ENCODE measurements around the gene PAQR4. TPM values are rescaled to one million over a fixed set of nuclear protein-coding genes. Genes with fewer than 3 reads are reported as not detected.
A peak's percentile ranks its signal among the peaks of the same experiment; 100 is the strongest.

PAQR4 gene
- total and polyA plus RNA-seq, 10 of the 15 experiments (the other 5 are each of a cell fraction or from before 2014, with no cell fraction given): 0.39 to 31.8 (median 13.5) TPM

DNA sequence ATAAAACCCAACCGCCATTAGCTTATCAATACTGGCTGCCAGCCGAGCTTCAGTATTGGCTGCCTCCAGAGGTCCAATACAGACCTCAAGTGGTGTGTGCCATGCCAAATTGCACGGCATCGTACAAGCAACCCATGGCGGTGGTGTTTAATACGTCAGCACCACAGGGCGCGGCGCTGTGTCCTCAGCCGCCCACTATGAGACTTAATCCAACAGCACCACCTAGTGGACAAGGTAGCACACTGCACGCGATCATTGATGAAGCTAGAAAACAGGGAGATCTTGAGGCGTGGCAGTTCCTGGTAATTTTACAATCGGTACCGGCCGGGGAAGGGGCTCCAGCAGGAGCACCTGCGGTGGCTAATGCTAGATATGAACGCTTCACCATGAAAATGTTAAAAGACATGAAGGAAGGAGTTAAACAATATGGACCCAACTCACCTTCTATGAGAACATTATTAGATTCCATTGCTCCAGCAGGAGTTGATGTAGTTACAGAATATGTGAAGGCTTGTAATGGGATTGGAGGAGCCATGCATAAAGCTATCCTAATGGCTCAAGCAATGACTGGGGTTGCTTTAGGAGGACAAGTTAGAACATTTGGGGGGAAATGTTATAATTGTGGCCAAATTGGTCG lies 42.0 kb upstream of the PAQR4 start (continued):
- TF ChIP-seq POLR2AphosphoS5 (IDR thresholded peaks at IDR 0.05; ENCODE audit: low read length): no peak
- TF ChIP-seq RB1 (IDR thresholded peaks at IDR 0.05; ENCODE audit: borderline replicate concordance): peak; percentile 77; the same call in 1 of the 2 replicates
- TF ChIP-seq YY1 (IDR thresholded peaks at IDR 0.05; ENCODE audit: low read depth, low read length): peak; percentile 64; the same call in 1 of the 2 replicates
- TF ChIP-seq, protein P1, sequence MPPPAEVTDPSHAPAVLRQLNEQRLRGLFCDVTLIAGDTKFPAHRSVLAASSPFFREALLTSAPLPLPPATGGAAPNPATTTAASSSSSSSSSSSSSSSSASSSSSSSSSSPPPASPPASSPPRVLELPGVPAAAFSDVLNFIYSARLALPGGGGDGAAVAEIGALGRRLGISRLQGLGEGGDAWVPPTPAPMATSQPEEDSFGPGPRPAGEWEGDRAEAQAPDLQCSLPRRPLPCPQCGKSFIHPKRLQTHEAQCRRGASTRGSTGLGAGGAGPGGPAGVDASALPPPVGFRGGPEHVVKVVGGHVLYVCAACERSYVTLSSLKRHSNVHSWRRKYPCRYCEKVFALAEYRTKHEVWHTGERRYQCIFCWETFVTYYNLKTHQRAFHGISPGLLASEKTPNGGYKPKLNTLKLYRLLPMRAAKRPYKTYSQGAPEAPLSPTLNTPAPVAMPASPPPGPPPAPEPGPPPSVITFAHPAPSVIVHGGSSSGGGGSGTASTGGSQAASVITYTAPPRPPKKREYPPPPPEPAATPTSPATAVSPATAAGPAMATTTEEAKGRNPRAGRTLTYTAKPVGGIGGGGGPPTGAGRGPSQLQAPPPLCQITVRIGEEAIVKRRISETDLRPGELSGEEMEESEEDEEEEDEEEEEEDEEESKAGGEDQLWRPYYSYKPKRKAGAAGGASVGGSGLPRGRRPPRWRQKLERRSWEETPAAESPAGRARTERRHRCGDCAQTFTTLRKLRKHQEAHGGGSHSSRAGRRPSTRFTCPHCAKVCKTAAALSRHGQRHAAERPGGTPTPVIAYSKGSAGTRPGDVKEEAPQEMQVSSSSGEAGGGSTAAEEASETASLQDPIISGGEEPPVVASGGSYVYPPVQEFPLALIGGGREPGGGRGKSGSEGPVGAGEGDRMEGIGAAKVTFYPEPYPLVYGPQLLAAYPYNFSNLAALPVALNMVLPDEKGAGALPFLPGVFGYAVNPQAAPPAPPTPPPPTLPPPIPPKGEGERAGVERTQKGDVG (CRISPR knock-in tag; IDR thresholded peaks at IDR 0.05): no peak
- no peak for TF ChIP-seq TAF1 (IDR thresholded peaks at IDR 0.05; ENCODE audit: borderline replicate concordance, low read depth, low read length)
- TF ChIP-seq ZZZ3 (IDR thresholded peaks at IDR 0.05; ENCODE audit: control insufficient read depth, insufficient read length, low read depth): no peak
- no peak for TF ChIP-seq IKZF2 (IDR thresholded peaks at IDR 0.05)
- TF ChIP-seq YBX1 (IDR thresholded peaks at IDR 0.05): no peak
- no peak for TF ChIP-seq TCF3 (IDR thresholded peaks at IDR 0.05; ENCODE audit: borderline replicate concordance, insufficient read depth, low read depth, low read length)
- TF ChIP-seq NBN (IDR thresholded peaks at IDR 0.05): peak; percentile 42; the same call in 1 of the 2 replicates
- TF ChIP-seq MYB (IDR thresholded peaks at IDR 0.05; ENCODE audit: borderline replicate concordance, low read depth, low read length): no peak
- 0 out of 2 replicates have a peak, but pooled peaks have one; percentile 35 for TF ChIP-seq ATF7 (IDR thresholded peaks at IDR 0.05; ENCODE audit: low read depth)
- TF ChIP-seq, protein P2, sequence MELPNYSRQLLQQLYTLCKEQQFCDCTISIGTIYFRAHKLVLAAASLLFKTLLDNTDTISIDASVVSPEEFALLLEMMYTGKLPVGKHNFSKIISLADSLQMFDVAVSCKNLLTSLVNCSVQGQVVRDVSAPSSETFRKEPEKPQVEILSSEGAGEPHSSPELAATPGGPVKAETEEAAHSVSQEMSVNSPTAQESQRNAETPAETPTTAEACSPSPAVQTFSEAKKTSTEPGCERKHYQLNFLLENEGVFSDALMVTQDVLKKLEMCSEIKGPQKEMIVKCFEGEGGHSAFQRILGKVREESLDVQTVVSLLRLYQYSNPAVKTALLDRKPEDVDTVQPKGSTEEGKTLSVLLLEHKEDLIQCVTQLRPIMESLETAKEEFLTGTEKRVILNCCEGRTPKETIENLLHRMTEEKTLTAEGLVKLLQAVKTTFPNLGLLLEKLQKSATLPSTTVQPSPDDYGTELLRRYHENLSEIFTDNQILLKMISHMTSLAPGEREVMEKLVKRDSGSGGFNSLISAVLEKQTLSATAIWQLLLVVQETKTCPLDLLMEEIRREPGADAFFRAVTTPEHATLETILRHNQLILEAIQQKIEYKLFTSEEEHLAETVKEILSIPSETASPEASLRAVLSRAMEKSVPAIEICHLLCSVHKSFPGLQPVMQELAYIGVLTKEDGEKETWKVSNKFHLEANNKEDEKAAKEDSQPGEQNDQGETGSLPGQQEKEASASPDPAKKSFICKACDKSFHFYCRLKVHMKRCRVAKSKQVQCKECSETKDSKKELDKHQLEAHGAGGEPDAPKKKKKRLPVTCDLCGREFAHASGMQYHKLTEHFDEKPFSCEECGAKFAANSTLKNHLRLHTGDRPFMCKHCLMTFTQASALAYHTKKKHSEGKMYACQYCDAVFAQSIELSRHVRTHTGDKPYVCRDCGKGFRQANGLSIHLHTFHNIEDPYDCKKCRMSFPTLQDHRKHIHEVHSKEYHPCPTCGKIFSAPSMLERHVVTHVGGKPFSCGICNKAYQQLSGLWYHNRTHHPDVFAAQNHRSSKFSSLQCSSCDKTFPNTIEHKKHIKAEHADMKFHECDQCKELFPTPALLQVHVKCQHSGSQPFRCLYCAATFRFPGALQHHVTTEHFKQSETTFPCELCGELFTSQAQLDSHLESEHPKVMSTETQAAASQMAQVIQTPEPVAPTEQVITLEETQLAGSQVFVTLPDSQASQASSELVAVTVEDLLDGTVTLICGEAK (IDR thresholded peaks at IDR 0.05; ENCODE audit: borderline replicate concordance): no peak
- no peak for TF ChIP-seq RELA (IDR thresholded peaks at IDR 0.05; ENCODE audit: borderline replicate concordance, partially characterized antibody)
- TF ChIP-seq FOS (IDR thresholded peaks at IDR 0.05; ENCODE audit: borderline replicate concordance, extremely low read depth, insufficient read length): no peak
- TF ChIP-seq, protein P3, sequence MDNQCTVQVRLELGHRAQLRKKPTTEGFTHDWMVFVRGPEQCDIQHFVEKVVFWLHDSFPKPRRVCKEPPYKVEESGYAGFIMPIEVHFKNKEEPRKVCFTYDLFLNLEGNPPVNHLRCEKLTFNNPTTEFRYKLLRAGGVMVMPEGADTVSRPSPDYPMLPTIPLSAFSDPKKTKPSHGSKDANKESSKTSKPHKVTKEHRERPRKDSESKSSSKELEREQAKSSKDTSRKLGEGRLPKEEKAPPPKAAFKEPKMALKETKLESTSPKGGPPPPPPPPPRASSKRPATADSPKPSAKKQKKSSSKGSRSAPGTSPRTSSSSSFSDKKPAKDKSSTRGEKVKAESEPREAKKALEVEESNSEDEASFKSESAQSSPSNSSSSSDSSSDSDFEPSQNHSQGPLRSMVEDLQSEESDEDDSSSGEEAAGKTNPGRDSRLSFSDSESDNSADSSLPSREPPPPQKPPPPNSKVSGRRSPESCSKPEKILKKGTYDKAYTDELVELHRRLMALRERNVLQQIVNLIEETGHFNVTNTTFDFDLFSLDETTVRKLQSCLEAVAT (IDR thresholded peaks at IDR 0.05): 0 out of 2 replicates have a peak, but pooled peaks have one; percentile 24
- TF ChIP-seq SMC3 (IDR thresholded peaks at IDR 0.05; ENCODE audit: borderline replicate concordance, low read length): peak; percentile 60
- 0 out of 2 replicates have a peak, but pooled peaks have one; percentile 27 for TF ChIP-seq IKZF1 (conservative IDR thresholded peaks at IDR 0.05)
- TF ChIP-seq TARDBP (IDR thresholded peaks at IDR 0.05; ENCODE audit: borderline replicate concordance): no peak
- 0 out of 2 replicates have a peak, but pooled peaks have one; percentile 20 for TF ChIP-seq RUNX3 (IDR thresholded peaks at IDR 0.05; ENCODE audit: low read length)
- no peak for TF ChIP-seq SPI1 (IDR thresholded peaks at IDR 0.05; ENCODE audit: borderline replicate concordance, insufficient read depth, low read depth, low read length)
- no peak for TF ChIP-seq RCOR1 (conservative IDR thresholded peaks at IDR 0.05; ENCODE audit: low read depth, low read length)
